ENCODE results near the gene USP13. TPM values are rescaled to one million over a fixed set of nuclear protein-coding genes. Genes with fewer than 3 reads are reported as not detected.
"Not testable (repeated sequence)": the region's sequence is repeated elsewhere in the genome, so short reads cannot be mapped to it uniquely, and the experiment has no call there.

The USP13 gene
- total and polyA plus RNA-seq, 2 donors, result 1.8 to 3.6 TPM

DNA sequence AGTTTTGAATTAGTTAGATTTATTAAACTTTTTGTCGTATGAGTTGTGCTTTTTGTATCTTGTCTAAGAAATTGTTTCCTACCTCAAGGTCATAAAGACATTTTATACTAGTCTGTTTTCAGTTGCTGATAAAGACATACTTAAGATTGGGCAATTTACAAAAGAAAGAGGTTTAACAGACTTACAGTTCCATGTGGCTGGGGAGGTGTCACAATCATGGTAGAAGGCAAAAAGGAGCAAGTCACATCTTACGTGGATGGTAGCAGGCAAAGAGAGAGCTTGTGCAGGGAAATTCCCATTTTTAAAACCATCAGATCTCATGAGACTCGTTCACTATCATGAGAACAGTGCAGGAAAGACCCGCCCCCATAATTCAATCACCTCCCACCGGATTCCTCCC is 30.4 kb downstream of the USP13 start:
- not testable (repeated sequence) for H3K4me1 ChIP-seq (ENCODE audit: control insufficient read depth in 2 of 2, insufficient read depth in 2 of 2, low read length in 2 of 2); H3K27ac ChIP-seq (ENCODE audit: low read depth in 1 of 2, low read length in 1 of 2); H3K36me3 ChIP-seq (ENCODE audit: control insufficient read depth in 2 of 2, insufficient read depth in 2 of 2, low read length in 1 of 2); H3K9me3 ChIP-seq (ENCODE audit: control insufficient read depth in 2 of 2, insufficient read depth in 1 of 2, low read length in 1 of 2); DNase-seq (ENCODE audit: low read depth in 6 of 9, low spot score in 9 of 9); H3K27me3 ChIP-seq (ENCODE audit: control insufficient read depth in 2 of 2, insufficient read depth in 1 of 2, low read length in 1 of 2); H3K4me3 ChIP-seq (ENCODE audit: low read length in 2 of 2)
- WGBS, result 98% methylated on average over 5 of the region's 5 CpGs

DNA sequence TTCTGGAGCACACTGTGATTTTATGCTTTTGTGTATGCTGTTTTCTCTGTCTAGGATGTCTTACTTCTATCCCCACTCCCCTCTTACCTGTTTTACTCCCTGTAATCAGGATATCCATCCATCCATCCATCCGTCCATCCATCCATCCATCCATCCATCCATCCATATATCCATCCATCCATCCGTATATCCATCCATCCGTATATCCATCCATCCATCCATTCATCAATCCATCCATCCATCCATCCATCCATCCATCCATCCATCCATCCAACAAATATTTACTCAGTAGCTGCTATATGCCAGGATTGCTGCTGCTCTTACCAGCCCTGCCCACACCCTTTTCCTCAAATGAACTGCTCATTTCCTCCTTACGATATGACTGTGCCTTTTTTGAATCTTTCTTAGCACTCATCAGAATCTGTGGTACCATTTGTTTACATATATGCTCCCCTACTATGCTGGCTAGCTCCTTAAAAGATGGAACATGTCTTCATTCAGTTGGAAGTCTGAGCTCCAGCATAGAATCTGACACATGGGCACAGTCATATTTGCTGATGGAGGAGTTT is 35.2 kb downstream of the USP13 start:
- Histone ChIP-seq H3K36me3 (ENCODE audit: control insufficient read depth in 2 of 2, insufficient read depth in 2 of 2, low read length in 1 of 2) (no peaks in the 10 kb centered on the region), H3K4me1 (ENCODE audit: control insufficient read depth in 2 of 2, insufficient read depth in 2 of 2, low read length in 2 of 2) (no peaks in the 10 kb centered on the region), H3K4me3 (ENCODE audit: low read length in 2 of 2) (no peak overlapping the region), H3K27me3 (ENCODE audit: control insufficient read depth in 2 of 2, insufficient read depth in 1 of 2, low read length in 1 of 2) (no peaks in the 10 kb centered on the region), H3K27ac (ENCODE audit: low read depth in 1 of 2, low read length in 1 of 2) (no peak overlapping the region), H3K9me3 (ENCODE audit: control insufficient read depth in 2 of 2, insufficient read depth in 1 of 2, low read length in 1 of 2) (no peaks in the 10 kb centered on the region)
- DNase-seq (ENCODE audit: low read depth in 6 of 9, low spot score in 9 of 9), result no peak
- WGBS, result 75% methylated on average over 4 of the region's 4 CpGs

DNA sequence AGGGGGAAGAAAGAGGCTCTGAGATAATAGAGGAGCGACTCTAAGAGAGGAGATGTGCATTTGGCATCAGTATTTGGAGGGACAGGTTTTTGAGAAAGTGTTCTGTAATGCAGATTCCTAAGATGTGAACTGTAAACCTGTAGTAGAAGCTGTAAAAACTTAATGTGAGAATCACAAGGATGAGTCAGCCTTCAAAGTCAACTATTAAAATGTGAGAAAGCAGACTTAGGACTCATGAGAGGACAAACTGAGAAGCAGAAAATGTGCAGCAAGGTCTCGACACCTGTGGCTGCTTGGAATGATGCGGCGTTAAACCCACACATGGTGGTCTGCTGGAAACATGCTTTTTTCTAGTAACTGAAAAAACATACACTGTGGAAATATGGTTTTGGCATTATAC is 36.0 kb downstream of the USP13 start:
- Histone ChIP-seq H3K27ac (ENCODE audit: low read depth in 1 of 2, low read length in 1 of 2) (no peak overlapping the region), H3K4me1 (ENCODE audit: control insufficient read depth in 2 of 2, insufficient read depth in 2 of 2, low read length in 2 of 2) (no peaks in the 10 kb centered on the region), H3K4me3 (ENCODE audit: low read length in 2 of 2) (no peak overlapping the region), H3K36me3 (ENCODE audit: control insufficient read depth in 2 of 2, insufficient read depth in 2 of 2, low read length in 1 of 2) (no peaks in the 10 kb centered on the region), H3K9me3 (ENCODE audit: control insufficient read depth in 2 of 2, insufficient read depth in 1 of 2, low read length in 1 of 2) (no peaks in the 10 kb centered on the region), H3K27me3 (ENCODE audit: control insufficient read depth in 2 of 2, insufficient read depth in 1 of 2, low read length in 1 of 2) (no peaks in the 10 kb centered on the region)
- WGBS, result 94% methylated on average over 4 of the region's 4 CpGs
- DNase-seq (ENCODE audit: low read depth in 6 of 9, low spot score in 9 of 9), result no peak

DNA sequence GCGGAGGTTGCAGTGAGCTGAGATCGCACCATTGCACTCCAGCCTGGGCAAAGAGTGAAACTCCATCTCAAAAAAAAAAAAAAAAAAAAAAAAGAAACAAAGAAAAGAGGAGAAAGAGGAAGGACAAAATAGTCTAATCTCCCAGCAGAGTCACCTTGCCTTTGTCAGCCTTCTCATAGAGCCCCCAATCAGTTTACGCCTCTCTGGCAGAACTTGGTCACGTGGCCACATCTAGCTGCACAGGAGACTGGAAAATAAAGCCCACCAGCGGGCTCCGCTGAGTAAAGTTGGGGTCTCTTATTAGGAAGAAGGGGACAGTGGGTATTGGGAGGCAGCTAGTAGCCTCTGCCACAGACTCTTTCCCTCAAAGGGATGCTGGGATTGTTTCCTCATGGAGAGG is 41.9 kb downstream of the USP13 start:
- no peaks in the 10 kb centered on the region for H3K9me3 ChIP-seq (ENCODE audit: control insufficient read depth in 2 of 2, insufficient read depth in 1 of 2, low read length in 1 of 2)
- H3K4me3 ChIP-seq (ENCODE audit: low read length in 2 of 2), result no peak overlapping the region
- H3K36me3 ChIP-seq (ENCODE audit: control insufficient read depth in 2 of 2, insufficient read depth in 2 of 2, low read length in 1 of 2), result no peaks in the 10 kb centered on the region
- over 99% methylated on average over 6 of the region's 6 CpGs for WGBS
- DNase-seq (ENCODE audit: low read depth in 6 of 9, low spot score in 9 of 9), result no peak
- H3K27me3 ChIP-seq (ENCODE audit: control insufficient read depth in 2 of 2, insufficient read depth in 1 of 2, low read length in 1 of 2), result no peaks in the 10 kb centered on the region
- H3K4me1 ChIP-seq (ENCODE audit: control insufficient read depth in 2 of 2, insufficient read depth in 2 of 2, low read length in 2 of 2), result no peaks in the 10 kb centered on the region
- H3K27ac ChIP-seq (ENCODE audit: low read depth in 1 of 2, low read length in 1 of 2), result no peak overlapping the region

DNA sequence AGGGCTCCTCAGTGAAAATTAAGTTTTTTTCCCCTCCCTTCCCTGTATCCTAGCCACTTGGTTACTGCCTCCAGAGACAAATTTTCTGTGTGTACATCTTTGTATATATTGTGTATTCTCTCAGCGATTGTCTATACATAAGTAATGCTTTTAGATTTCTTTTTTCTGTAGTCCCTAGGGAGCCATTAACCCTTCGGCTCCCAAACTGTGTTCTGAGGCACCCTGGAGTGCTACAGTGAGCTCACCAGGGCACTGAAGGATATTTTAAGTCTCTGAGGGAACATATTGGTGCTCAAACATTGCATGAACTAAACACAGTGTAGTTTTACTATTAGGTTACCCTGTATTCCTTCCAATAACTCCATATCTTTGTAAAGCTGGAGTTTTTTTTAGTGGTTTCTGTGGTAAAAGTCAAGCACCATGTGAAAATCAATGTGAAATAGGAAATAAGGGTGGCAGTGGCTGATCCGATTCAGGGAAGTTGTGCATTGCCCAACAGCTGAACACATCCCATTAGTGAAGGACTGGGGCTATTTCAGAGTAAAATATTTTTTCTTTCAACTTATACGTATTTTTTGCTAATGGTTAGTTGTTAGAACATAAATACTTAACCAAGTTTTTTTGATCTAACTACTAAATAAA is 43.0 kb downstream of the USP13 start:
- no peaks in the 10 kb centered on the region for H3K9me3 ChIP-seq (ENCODE audit: control insufficient read depth in 2 of 2, insufficient read depth in 1 of 2, low read length in 1 of 2)
- H3K27ac ChIP-seq (ENCODE audit: low read depth in 1 of 2, low read length in 1 of 2), result no peak overlapping the region
- no peaks in the 10 kb centered on the region for H3K36me3 ChIP-seq (ENCODE audit: control insufficient read depth in 2 of 2, insufficient read depth in 2 of 2, low read length in 1 of 2)
- H3K4me1 ChIP-seq (ENCODE audit: control insufficient read depth in 2 of 2, insufficient read depth in 2 of 2, low read length in 2 of 2), result no peaks in the 10 kb centered on the region
- no peak overlapping the region for H3K4me3 ChIP-seq (ENCODE audit: low read length in 2 of 2)
- DNase-seq (ENCODE audit: low read depth in 6 of 9, low spot score in 9 of 9), result no peak
- H3K27me3 ChIP-seq (ENCODE audit: control insufficient read depth in 2 of 2, insufficient read depth in 1 of 2, low read length in 1 of 2), result no peaks in the 10 kb centered on the region
- WGBS, result 83% methylated on average over 4 of the region's 4 CpGs

DNA sequence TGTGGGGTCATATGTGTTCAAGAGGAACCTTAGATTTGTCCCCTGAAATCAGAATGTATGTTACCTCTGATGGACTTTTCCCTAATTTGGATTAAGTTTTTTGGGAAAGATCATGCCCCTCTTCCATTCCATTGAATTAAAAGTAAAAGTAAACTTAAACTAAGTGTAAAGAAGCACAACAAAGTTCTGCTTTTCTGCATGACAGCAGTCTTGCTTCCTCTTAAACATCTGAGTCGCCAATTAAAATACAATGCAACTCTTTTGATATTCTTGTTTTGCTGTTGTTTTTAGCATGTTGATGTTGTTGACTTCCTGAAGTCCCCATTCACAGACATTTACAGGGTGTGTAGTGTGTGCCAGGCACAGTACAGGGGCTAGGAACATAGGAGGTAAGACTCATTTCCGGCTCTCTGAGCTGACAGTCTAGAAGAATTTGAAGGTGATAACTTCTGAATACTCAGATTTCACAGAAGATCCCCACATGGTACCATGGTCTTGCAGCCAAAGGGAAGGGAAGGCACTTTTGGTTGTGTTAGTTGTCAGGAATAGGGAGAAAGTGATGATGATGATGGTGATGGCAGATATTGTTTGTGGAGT is 45.0 kb downstream of the USP13 start:
- no peaks in the 10 kb centered on the region for H3K9me3 ChIP-seq (ENCODE audit: control insufficient read depth in 2 of 2, insufficient read depth in 1 of 2, low read length in 1 of 2)
- WGBS, result 94% methylated on average over 2 of the region's 2 CpGs
- H3K27ac ChIP-seq (ENCODE audit: low read depth in 1 of 2, low read length in 1 of 2), result no peak overlapping the region
- no peak for DNase-seq (ENCODE audit: low read depth in 6 of 9, low spot score in 9 of 9)
- no peak overlapping the region for H3K4me3 ChIP-seq (ENCODE audit: low read length in 2 of 2)
- no peaks in the 10 kb centered on the region for H3K4me1 ChIP-seq (ENCODE audit: control insufficient read depth in 2 of 2, insufficient read depth in 2 of 2, low read length in 2 of 2)
- H3K27me3 ChIP-seq (ENCODE audit: control insufficient read depth in 2 of 2, insufficient read depth in 1 of 2, low read length in 1 of 2), result no peaks in the 10 kb centered on the region
- peaks cover 0 to 3% of the 10 kb centered on the region in 2 donors for H3K36me3 ChIP-seq (ENCODE audit: control insufficient read depth in 2 of 2, insufficient read depth in 2 of 2, low read length in 1 of 2)

DNA sequence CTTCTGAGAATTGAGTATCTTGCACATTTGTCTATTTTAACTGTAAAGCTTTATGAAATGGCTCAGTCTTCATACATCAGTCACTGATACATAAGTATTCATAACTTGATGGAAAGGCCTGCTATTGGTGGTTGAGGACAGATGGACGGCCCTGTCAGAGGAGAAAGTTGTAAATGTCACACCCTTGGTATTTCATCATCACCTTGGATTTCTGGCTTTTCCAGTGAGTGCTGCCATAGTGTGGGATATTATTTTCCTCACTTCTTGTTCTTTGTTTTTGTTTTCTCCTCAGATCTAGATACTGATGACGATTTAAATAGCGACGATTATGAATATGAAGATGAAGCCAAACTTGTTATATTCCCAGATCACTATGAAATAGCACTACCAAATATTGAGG is 47.9 kb downstream of the USP13 start:
- Histone ChIP-seq H3K4me1 (ENCODE audit: control insufficient read depth in 2 of 2, insufficient read depth in 2 of 2, low read length in 2 of 2) (no peaks in the 10 kb centered on the region), H3K27ac (ENCODE audit: low read depth in 1 of 2, low read length in 1 of 2) (no peak overlapping the region), H3K27me3 (ENCODE audit: control insufficient read depth in 2 of 2, insufficient read depth in 1 of 2, low read length in 1 of 2) (no peaks in the 10 kb centered on the region), H3K9me3 (ENCODE audit: control insufficient read depth in 2 of 2, insufficient read depth in 1 of 2, low read length in 1 of 2) (no peaks in the 10 kb centered on the region), H3K4me3 (ENCODE audit: low read length in 2 of 2) (no peak overlapping the region), H3K36me3 (ENCODE audit: control insufficient read depth in 2 of 2, insufficient read depth in 2 of 2, low read length in 1 of 2) (peaks cover 0 to 3% of the 10 kb centered on the region in 2 donors)
- 97% methylated on average over 4 of the region's 4 CpGs for WGBS
- DNase-seq (ENCODE audit: low read depth in 6 of 9, low spot score in 9 of 9), result no peak

DNA sequence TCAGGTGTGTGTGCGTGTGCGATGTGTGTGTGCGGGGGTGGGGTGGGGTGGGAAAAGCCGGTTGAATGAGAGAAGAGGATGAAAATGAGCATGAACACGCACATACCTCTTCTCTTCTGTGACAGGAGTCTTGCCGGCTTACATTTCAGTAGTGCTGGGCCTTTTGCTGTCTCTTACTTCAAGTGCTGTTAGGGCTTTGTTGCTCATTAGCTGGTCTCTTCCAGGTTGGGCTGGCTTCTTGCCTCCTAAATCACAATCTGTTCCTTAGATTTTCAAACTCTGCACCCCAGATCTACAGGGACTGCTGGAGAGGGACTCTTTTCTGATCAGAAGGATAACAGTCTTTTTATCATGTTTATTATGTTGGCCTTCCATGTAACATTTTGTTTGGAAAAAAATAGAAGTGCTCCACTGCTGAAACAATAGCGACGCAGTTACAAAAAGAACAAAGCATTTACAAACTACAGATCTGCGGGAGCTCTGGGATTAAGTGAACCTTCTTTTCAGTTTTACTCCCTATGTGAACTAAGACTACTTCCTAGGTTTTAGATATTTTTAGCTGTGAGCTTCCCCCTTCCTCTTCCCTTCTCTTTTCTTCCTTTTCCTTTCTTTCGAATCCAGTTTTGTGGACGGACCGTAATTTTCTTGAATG is 48.5 kb downstream of the USP13 start:
- H3K27ac ChIP-seq (ENCODE audit: low read depth in 1 of 2, low read length in 1 of 2), result no peak overlapping the region
- no peak for DNase-seq (ENCODE audit: low read depth in 6 of 9, low spot score in 9 of 9)
- 96% methylated on average over 12 of the region's 12 CpGs for WGBS
- H3K4me3 ChIP-seq (ENCODE audit: low read length in 2 of 2), result no peak overlapping the region
- no peaks in the 10 kb centered on the region for H3K9me3 ChIP-seq (ENCODE audit: control insufficient read depth in 2 of 2, insufficient read depth in 1 of 2, low read length in 1 of 2)
- no peaks in the 10 kb centered on the region for H3K4me1 ChIP-seq (ENCODE audit: control insufficient read depth in 2 of 2, insufficient read depth in 2 of 2, low read length in 2 of 2)
- H3K36me3 ChIP-seq (ENCODE audit: control insufficient read depth in 2 of 2, insufficient read depth in 2 of 2, low read length in 1 of 2), result peaks cover 0 to 3% of the 10 kb centered on the region in 2 donors
- H3K27me3 ChIP-seq (ENCODE audit: control insufficient read depth in 2 of 2, insufficient read depth in 1 of 2, low read length in 1 of 2), result no peaks in the 10 kb centered on the region

DNA sequence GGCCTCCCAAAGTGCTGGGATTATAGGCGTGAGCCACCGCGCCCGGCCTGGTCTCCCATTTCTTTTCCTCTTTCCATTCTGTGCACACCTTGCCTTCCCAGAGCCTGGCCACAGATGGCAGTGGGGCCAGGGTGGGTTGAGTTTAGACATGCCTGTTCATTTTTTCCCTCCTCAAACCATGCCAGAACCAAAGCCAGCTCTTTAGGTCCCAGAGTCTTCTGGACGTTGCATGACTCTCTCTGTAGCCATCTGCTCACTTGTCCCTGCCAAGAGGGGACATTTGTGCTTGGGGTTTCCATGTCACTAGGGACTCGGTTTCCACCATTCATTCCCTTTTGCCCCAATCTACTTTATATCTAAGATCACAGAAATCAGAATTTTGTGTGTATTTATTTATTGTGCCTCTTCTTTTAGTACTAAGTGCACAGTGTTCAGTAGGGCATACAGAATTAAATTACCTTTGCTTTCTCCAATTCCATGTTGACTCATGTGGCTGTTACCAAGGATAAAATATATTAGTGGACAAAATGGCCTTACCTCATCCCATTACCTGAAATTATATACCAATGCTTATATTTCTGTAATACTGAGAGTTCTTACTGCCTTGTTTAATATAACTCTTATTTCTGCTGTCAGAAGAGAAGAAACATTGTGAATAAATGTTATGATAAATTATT is 49.6 kb downstream of the USP13 start:
- no peaks in the 10 kb centered on the region for H3K27me3 ChIP-seq (ENCODE audit: control insufficient read depth in 2 of 2, insufficient read depth in 1 of 2, low read length in 1 of 2)
- 97% methylated on average over 6 of the region's 6 CpGs for WGBS
- DNase-seq (ENCODE audit: low read depth in 6 of 9, low spot score in 9 of 9), result no peak
- H3K27ac ChIP-seq (ENCODE audit: low read depth in 1 of 2, low read length in 1 of 2), result no peak overlapping the region
- H3K9me3 ChIP-seq (ENCODE audit: control insufficient read depth in 2 of 2, insufficient read depth in 1 of 2, low read length in 1 of 2), result no peaks in the 10 kb centered on the region
- H3K4me3 ChIP-seq (ENCODE audit: low read length in 2 of 2), result no peak overlapping the region
- H3K4me1 ChIP-seq (ENCODE audit: control insufficient read depth in 2 of 2, insufficient read depth in 2 of 2, low read length in 2 of 2), result no peaks in the 10 kb centered on the region
- H3K36me3 ChIP-seq (ENCODE audit: control insufficient read depth in 2 of 2, insufficient read depth in 2 of 2, low read length in 1 of 2), result peaks cover 0 to 5% of the 10 kb centered on the region in 2 donors

Data from thymus (tissue), 11 donors.